ENCODE data around the gene RBAK. TPM values are rescaled to one million over a fixed set of nuclear protein-coding genes. Genes with fewer than 3 reads are reported as not detected.
"Not testable (repeated sequence)": the region's sequence is repeated elsewhere in the genome, so short reads cannot be mapped to it uniquely, and the experiment has no call there.

The RBAK gene
- total RNA-seq, 4 donors from 2014 or later = 10.4 to 21.5 (median 12.2) TPM

DNA sequence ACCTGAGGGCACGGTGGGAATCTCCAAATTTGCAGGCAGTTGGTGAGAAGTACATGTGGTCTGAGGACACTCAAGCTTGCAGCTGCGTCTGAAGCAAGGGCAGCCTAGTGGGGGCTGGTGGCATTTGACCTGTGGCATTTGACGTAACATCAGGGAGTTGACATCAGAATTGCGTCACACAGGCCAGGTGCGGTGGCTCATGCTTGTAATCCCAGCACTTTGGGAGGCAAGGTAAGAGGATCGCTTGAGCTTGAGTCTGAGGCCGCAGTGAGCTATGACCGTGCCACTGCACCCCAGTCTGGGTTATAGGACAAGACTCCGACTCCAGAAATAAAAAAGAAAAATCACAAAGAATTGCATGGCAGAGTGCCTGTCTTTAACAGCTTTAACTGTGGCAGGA, 25.6 kb upstream of the RBAK start:
- no peaks in the 10 kb centered on the region for H3K9me3 ChIP-seq
- intact Hi-C loops (cut with DNase I) = no loop called here
- H3K27me3 ChIP-seq = no peaks in the 10 kb centered on the region
- H3K27ac ChIP-seq = no peak overlapping the region
- no peak for DNase-seq
- WGBS, 2 donors = 95 to 97% methylated on average over 9 of the region's 9 CpGs
- no peaks in the 10 kb centered on the region for H3K4me1 ChIP-seq
- TF ChIP-seq POLR2A (IDR thresholded peaks at IDR 0.05) (no peak), CTCF (IDR thresholded peaks at IDR 0.05) (no peak)
- no peaks in the 10 kb centered on the region for H3K36me3 ChIP-seq
- H3K4me3 ChIP-seq (replicated peaks in 1 of 3) = no peak overlapping the region

DNA sequence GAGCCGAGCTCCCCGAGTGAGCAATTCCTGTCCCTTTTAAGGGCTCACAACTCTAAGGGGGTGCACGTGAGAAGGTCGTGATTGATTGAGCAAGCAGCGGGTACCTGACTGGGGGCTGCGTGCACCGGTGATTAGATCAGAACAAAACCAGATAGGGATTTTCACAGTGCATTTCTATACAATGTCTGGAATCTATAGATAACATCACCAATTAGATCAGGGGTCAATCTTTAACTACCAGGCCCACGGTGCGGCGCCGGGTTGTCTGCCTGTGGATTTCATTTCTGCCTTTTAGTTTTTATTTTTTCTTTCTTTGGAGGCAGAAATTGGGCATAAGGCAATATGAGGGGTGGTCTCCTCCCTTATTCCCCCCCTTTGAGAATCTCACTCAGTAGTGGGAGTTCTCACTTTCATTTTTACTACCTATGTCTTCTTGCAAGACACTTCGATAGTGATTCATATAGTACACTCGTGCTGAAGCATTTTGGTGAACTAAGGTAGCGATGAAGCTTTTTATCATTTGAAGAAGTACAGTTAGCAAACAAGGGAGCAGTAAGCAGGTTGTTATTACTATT, 24.6 kb upstream of the RBAK start:
- H3K4me3 ChIP-seq (replicated peaks in 1 of 3); H3K27me3 ChIP-seq; H3K27ac ChIP-seq; H3K36me3 ChIP-seq; H3K9me3 ChIP-seq; H3K4me1 ChIP-seq; DNase-seq; intact Hi-C loops (cut with DNase I): not testable (repeated sequence)
- 91 to 92% methylated on average over 14 of the region's 14 CpGs for WGBS, 2 donors

GRCh38 chr7:5023626-5024025, 22.0 kb upstream of the RBAK start:
- H3K4me1 ChIP-seq; H3K27me3 ChIP-seq; DNase-seq; H3K4me3 ChIP-seq (replicated peaks in 1 of 3); H3K9me3 ChIP-seq; intact Hi-C loops (cut with DNase I); H3K36me3 ChIP-seq; H3K27ac ChIP-seq: not testable (repeated sequence)
- WGBS, 2 donors = 98 to 99% methylated on average over 9 to 11 of the region's 12 CpGs

- intact Hi-C loops (cut with DNase I); H3K4me1 ChIP-seq; H3K4me3 ChIP-seq (replicated peaks in 1 of 3); H3K27me3 ChIP-seq; H3K9me3 ChIP-seq; DNase-seq; H3K27ac ChIP-seq; H3K36me3 ChIP-seq: not testable (repeated sequence)
- 93 to 96% methylated on average over 11 to 14 of the region's 14 CpGs for WGBS, 2 donors
Measured at GRCh38 chr7:5027796-5028410, 17.8 kb upstream of the RBAK start.

DNA sequence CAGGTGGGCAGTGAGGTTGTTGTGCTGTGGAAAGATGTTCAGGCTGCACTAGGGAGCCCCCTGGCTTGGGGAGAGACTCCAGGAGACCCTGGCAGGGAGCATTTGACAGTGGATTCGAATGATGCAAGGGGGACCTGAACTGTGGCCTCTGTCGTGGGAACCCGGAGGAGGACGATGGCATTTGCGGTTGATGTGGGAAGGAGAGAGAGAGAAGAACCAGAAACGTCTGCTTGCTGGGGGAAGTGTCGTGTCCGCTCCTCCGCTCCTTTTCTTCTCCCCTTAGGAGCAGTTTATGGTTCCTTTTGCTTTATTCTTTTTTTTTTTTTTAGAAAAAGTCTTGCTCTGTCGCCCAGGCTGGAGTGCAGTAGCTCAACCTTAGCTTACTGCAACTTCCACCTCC, 12.5 kb upstream of the RBAK start:
- intact Hi-C loops (cut with DNase I); H3K27me3 ChIP-seq; H3K9me3 ChIP-seq; H3K27ac ChIP-seq; H3K36me3 ChIP-seq; DNase-seq; H3K4me1 ChIP-seq; H3K4me3 ChIP-seq (replicated peaks in 1 of 3): not testable (repeated sequence)
- WGBS, 2 donors = 87 to 93% methylated on average over 10 of the region's 10 CpGs

GRCh38 chr7:5035276-5035675, 10.4 kb upstream of the RBAK start:
- no peaks in the 10 kb centered on the region for H3K4me1 ChIP-seq
- no peak for DNase-seq
- WGBS, 2 donors = 87 to 96% methylated on average over 9 of the region's 9 CpGs
- intact Hi-C loops (cut with DNase I) = no loop called here
- H3K9me3 ChIP-seq = no peaks in the 10 kb centered on the region
- H3K36me3 ChIP-seq = no peaks in the 10 kb centered on the region
- H3K27ac ChIP-seq = no peak overlapping the region
- no peaks in the 10 kb centered on the region for H3K27me3 ChIP-seq
- TF ChIP-seq CTCF (IDR thresholded peaks at IDR 0.05) = no peak
- TF ChIP-seq POLR2A (IDR thresholded peaks at IDR 0.05) = no peak
- H3K4me3 ChIP-seq (replicated peaks in 1 of 3) = no peak overlapping the region

DNA sequence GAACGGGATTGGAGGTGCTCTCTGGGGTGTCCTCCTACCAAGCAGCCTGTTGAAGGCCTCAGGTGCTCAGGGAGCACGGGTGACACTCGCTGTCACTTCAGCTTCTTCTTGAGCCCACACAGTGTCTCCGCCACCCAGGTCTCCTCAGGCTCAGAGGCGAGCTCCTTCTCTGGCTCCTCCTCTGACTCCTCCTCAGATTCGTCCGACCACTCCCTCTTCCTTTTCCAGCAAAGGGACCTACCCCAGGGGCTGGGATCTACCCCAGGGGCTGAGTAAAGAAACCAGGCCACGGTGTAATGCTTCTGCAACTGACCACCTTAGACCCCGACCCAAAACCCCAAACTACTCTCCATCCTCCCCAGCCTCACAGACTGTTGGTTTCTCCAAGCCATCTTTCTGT, 9.2 kb upstream of the RBAK start:
- no peaks in the 10 kb centered on the region for H3K36me3 ChIP-seq
- no peak overlapping the region for H3K4me3 ChIP-seq (replicated peaks in 1 of 3)
- 88 to 90% methylated on average over 9 of the region's 9 CpGs for WGBS, 2 donors
- TF ChIP-seq CTCF (IDR thresholded peaks at IDR 0.05) = no peak
- no peak for TF ChIP-seq POLR2A (IDR thresholded peaks at IDR 0.05)
- intact Hi-C loops (cut with DNase I) = no loop called here
- no peaks in the 10 kb centered on the region for H3K27me3 ChIP-seq
- DNase-seq = no peak
- no peaks in the 10 kb centered on the region for H3K4me1 ChIP-seq
- H3K9me3 ChIP-seq = no peaks in the 10 kb centered on the region
- no peak overlapping the region for H3K27ac ChIP-seq
